CD4-positive, alpha-beta T cell (primary cell): ENCODE data around the gene NUDT3. TPM values are rescaled to one million over a fixed set of nuclear protein-coding genes. Genes with fewer than 3 reads are reported as not detected.

ENCODE experiments used
- ATAC-seq: fragments of 200-7000 bp; cut with Tn5 transposase; one replicate; pipeline ENCODE4 v1.10.0; 2022; ENCODE audit warnings: mild to moderate bottlenecking; ENCODE audit not compliant: poor library complexity
- CTCF ChIA-PET: fragments of 350-600 bp; sonication (Branson Sonifier 250); formaldehyde crosslinking; loops from one replicate; lab custom pipeline; 2021; ENCODE audit warnings: antibody characterized with exemption, inconsistent platforms; lab: Charles Lee
- POLR2A ChIA-PET: fragments of 350-600 bp; sonication (Branson Sonifier 250); formaldehyde crosslinking; loops from one replicate; lab custom pipeline; 2021; ENCODE audit warnings: antibody characterized with exemption, inconsistent platforms; lab: Charles Lee
- DNase-seq, 14 experiments: peaks; one replicate each; pipeline ENCODE4 v3.0.0-alpha.2; 2013 to 2020; ENCODE audit warnings: mixed read lengths in 2 of 14
- H3K27ac ChIP-seq, 2 donors: one replicate each; pipeline versions ENCODE4 v1.5.1 to v1.7.0; 2013; ENCODE audit warnings: low read length in 2 of 2, low read depth in 1 of 2, mild to moderate bottlenecking in 1 of 2
- H3K27me3 ChIP-seq, 2 experiments: 1 replicate in 1 of 2; 2 replicates in 1 of 2; pipeline versions ENCODE4 v1.6.1 to v1.7.0; 2013; ENCODE audit warnings: low read length in 2 of 2, control low read depth in 1 of 2, mild to moderate bottlenecking in 1 of 2, moderate library complexity in 1 of 2; ENCODE audit not compliant: insufficient read depth in 2 of 2, control insufficient read depth in 1 of 2
- H3K36me3 ChIP-seq: one replicate; pipeline ENCODE4 v1.6.1; 2013; ENCODE audit warnings: low read length, control low read depth; ENCODE audit not compliant: insufficient read depth
- H3K4me1 ChIP-seq: one replicate; pipeline ENCODE4 v1.6.1; 2013; ENCODE audit warnings: low read length, control low read depth; ENCODE audit not compliant: insufficient read depth
- H3K4me3 ChIP-seq: one replicate; pipeline ENCODE4 v1.5.1; 2013; ENCODE audit warnings: mild to moderate bottlenecking, low read length, moderate library complexity
- H3K9me3 ChIP-seq, 2 experiments: 1 replicate in 1 of 2; 2 replicates in 1 of 2; pipeline versions ENCODE4 v1.6.1 to v1.7.0; 2013; ENCODE audit warnings: low read length in 2 of 2, mild to moderate bottlenecking in 2 of 2, control low read depth in 1 of 2, moderate library complexity in 1 of 2; ENCODE audit not compliant: control insufficient read depth in 1 of 2, insufficient read depth in 1 of 2
- H3K27ac Mint-ChIP-seq: one replicate; pipeline ENCODE4 v1.8.0; 2020; ENCODE audit warnings: mixed read lengths
- H3K27me3 Mint-ChIP-seq: one replicate; pipeline ENCODE4 v1.8.0; 2021; ENCODE audit warnings: mixed read lengths
- H3K36me3 Mint-ChIP-seq: one replicate; pipeline ENCODE4 v1.8.0; 2021; ENCODE audit warnings: low read depth, mixed read lengths
- H3K4me1 Mint-ChIP-seq: one replicate; pipeline ENCODE4 v1.8.0; 2021; ENCODE audit warnings: low read depth, mixed read lengths
- H3K4me3 Mint-ChIP-seq: one replicate; pipeline ENCODE4 v1.8.0; 2020; ENCODE audit warnings: mild to moderate bottlenecking, mixed read lengths
- H3K9me3 Mint-ChIP-seq: one replicate; pipeline ENCODE4 v1.8.0; 2020; ENCODE audit warnings: mixed read lengths
- CTCF ChIP-seq: fragments of 200-600 bp; IDR thresholded peaks from one replicate; pipeline ENCODE4 v1.8.0; 2022; ENCODE audit warnings: antibody characterized with exemption, mild to moderate bottlenecking
- intact Hi-C, 2 experiments: fragments of 100-400 bp; cut with DNase I in 1 of 2; cut with micrococcal nuclease in 1 of 2; formaldehyde crosslinking; loops; one replicate each; pipeline versions ENCODE4 v1.15.1 to v1.9.0; 2023 to 2025; cut with DNase I, micrococcal nuclease
- total RNA-seq, 174 experiments: library from RNA in 2 of 174; stranded (reverse) in 2 of 174; gene quantifications; one replicate each; pipeline ENCODE4 v1.2.3 and lab custom pipeline; 2021 to 2026

Gene NUDT3
- total RNA-seq, 2 experiments from 2014 or later: 14.8 to 15.0 TPM

GRCh38 chr6:34305497-34305896 lies 87.0 kb downstream of the NUDT3 start:
- no peaks in the 10 kb centered on the region for H3K27me3 ChIP-seq
- no peak overlapping the region for H3K27ac ChIP-seq
- Mint-ChIP-seq H3K9me3 (no peaks in the 10 kb centered on the region), H3K4me1 (peaks cover 14% of the 10 kb centered on the region), H3K36me3 (no peaks in the 10 kb centered on the region), H3K27me3 (no peaks in the 10 kb centered on the region), H3K27ac (no peak overlapping the region), H3K4me3 (no peak overlapping the region)
- DNase-seq (no peak), ATAC-seq (no peak)
- ChIA-PET CTCF (interaction anchor here (1.1 kb wide), 1 partner anchor 110 kb away, joined by 4 read pairs; no protein-coding TSS in a partner anchor), POLR2A (no interaction called here)
- intact Hi-C loops: no loop called here
- no peaks in the 10 kb centered on the region for H3K36me3 ChIP-seq
- no peak for TF ChIP-seq CTCF
- H3K4me1 ChIP-seq: no peaks in the 10 kb centered on the region
- H3K4me3 ChIP-seq: no peak overlapping the region
- H3K9me3 ChIP-seq: no peaks in the 10 kb centered on the region

GRCh38 chr6:34304164-34304563 lies 88.3 kb downstream of the NUDT3 start:
- Histone ChIP-seq H3K4me1 (no peaks in the 10 kb centered on the region), H3K9me3 (no peaks in the 10 kb centered on the region), H3K36me3 (no peaks in the 10 kb centered on the region), H3K27ac (no peak overlapping the region), H3K4me3 (no peak overlapping the region), H3K27me3 (no peaks in the 10 kb centered on the region)
- Mint-ChIP-seq H3K27me3 (no peaks in the 10 kb centered on the region), H3K36me3 (no peaks in the 10 kb centered on the region), H3K4me1 (peaks cover 14% of the 10 kb centered on the region), H3K27ac (no peak overlapping the region), H3K9me3 (no peaks in the 10 kb centered on the region), H3K4me3 (no peak overlapping the region)
- TF ChIP-seq CTCF: no peak
- intact Hi-C loops: no loop called here
- CTCF ChIA-PET: no interaction called here
- POLR2A ChIA-PET: no interaction called here
- DNase-seq: no peak
- no peak for ATAC-seq

GRCh38 chr6:34302929-34303328 lies 89.5 kb downstream of the NUDT3 start:
- no peaks in the 10 kb centered on the region for H3K27me3 ChIP-seq
- no peaks in the 10 kb centered on the region for H3K4me1 ChIP-seq
- no peak overlapping the region for H3K27ac ChIP-seq
- DNase-seq (no peak), ATAC-seq (no peak)
- Mint-ChIP-seq H3K4me3 (no peak overlapping the region), H3K27ac (no peak overlapping the region), H3K4me1 (peaks cover 5% of the 10 kb centered on the region), H3K36me3 (no peaks in the 10 kb centered on the region), H3K9me3 (no peaks in the 10 kb centered on the region), H3K27me3 (no peaks in the 10 kb centered on the region)
- H3K9me3 ChIP-seq: no peaks in the 10 kb centered on the region
- intact Hi-C loops: no loop called here
- ChIA-PET POLR2A (no interaction called here), CTCF (interaction anchor here (0.7 to 1.0 kb wide), 2 partner anchors 12 to 753 kb away, joined by 3 to 5 read pairs; no protein-coding TSS in a partner anchor)
- no peak for TF ChIP-seq CTCF
- no peaks in the 10 kb centered on the region for H3K36me3 ChIP-seq
- H3K4me3 ChIP-seq: no peak overlapping the region
